Sigmoid colon (tissue), 7 donors: Measurements from ENCODE around the gene DHDH. TPM values are rescaled to one million over a fixed set of nuclear protein-coding genes. Genes with fewer than 3 reads are reported as not detected.

Source experiments
- DNase-seq: peaks from one replicate; pipeline ENCODE4 v3.0.0-alpha.2; 2019
- H3K27ac ChIP-seq, 4 donors: fragments of 200-600 bp; sonication (generic); one replicate each; pipeline ENCODE4 v1.5.1; 2016 to 2019; ENCODE audit warnings: mild to moderate bottlenecking in 1 of 4
- H3K27me3 ChIP-seq, 3 donors: fragments of 200-600 bp; sonication (generic); one replicate each; pipeline ENCODE4 v1.5.1; 2019; ENCODE audit warnings: mild to moderate bottlenecking in 1 of 3
- H3K36me3 ChIP-seq, 4 donors: fragments of 200-600 bp; sonication (generic); one replicate each; pipeline ENCODE4 v1.5.1; 2016 to 2019
- H3K4me1 ChIP-seq, 4 donors: fragments of 200-600 bp; sonication (generic); one replicate each; pipeline ENCODE4 v1.5.1; 2017 to 2019
- H3K4me3 ChIP-seq, 4 donors: fragments of 200-600 bp; sonication (generic); one replicate each; pipeline ENCODE4 v1.5.1; 2017 to 2019; ENCODE audit warnings: mild to moderate bottlenecking in 2 of 4, moderate library complexity in 1 of 4
- H3K9me3 ChIP-seq, 4 donors: fragments of 200-600 bp in 3 of 4; sonication (generic) in 3 of 4; one replicate each; pipeline versions ENCODE4 v1.5.1 to v1.6.1; 2013 to 2019
- CTCF ChIP-seq, 4 experiments: fragments of 450-650 bp in 3 of 4; fragments of 200-600 bp in 1 of 4; IDR thresholded peaks; one replicate each; pipeline ENCODE4 v1.5.1; 2016 to 2019; ENCODE audit warnings: antibody characterized with exemption in 4 of 4, mild to moderate bottlenecking in 3 of 4, moderate library complexity in 2 of 4
- EP300 ChIP-seq, 4 donors: sonication (generic); formaldehyde crosslinking; IDR thresholded peaks; one replicate each; pipeline ENCODE4 v1.6.1; 2017; ENCODE audit warnings: antibody characterized with exemption in 4 of 4
- POLR2A ChIP-seq, 2 donors: fragments of 450-650 bp; IDR thresholded peaks; one replicate each; pipeline ENCODE4 v1.6.1; 2016; ENCODE audit warnings: antibody characterized with exemption in 2 of 2, mild to moderate bottlenecking in 2 of 2, moderate library complexity in 2 of 2
- POLR2AphosphoS5 ChIP-seq, 4 donors: sonication (generic); formaldehyde crosslinking; IDR thresholded peaks; one replicate each; pipeline ENCODE4 v1.6.1; 2017; ENCODE audit warnings: antibody characterized with exemption in 4 of 4
- WGBS, 2 donors: extraction: QIAGEN DNeasy Blood & Tissue Kit; methylation state at CpG; one replicate each; pipeline ENCODE4 v1.1.7; 2013; 5-methylcytosine and 5-hydroxymethylcytosine counted together
- intact Hi-C: fragments of 100-400 bp; cut with DNase I; formaldehyde crosslinking; loops from one replicate; pipeline ENCODE4 v1.15.1; 2023
- polyA plus RNA-seq, 3 donors: library from polyadenylated mRNA; stranded (reverse); fragments of 200-250 nt; gene quantifications; one replicate each; pipeline ENCODE4 v1.2.3, GENCODE V29; 2013
- total RNA-seq, 4 donors: library from RNA; depleted of rRNA; stranded (reverse); fragments of >200 nt; gene quantifications; one replicate each; pipeline ENCODE4 v1.1.0, GENCODE V29; 2016
- donor health status: healthy with polysubstance abuse.
- donor health status: Bipolar disorder and iron deficiency.
- donor health status: healthy.

Gene DHDH
- total and polyA plus RNA-seq, 7 donors: 0.16 TPM; not detected in 6

- 87 to 92% methylated on average over 17 of the region's 17 CpGs for WGBS, 2 donors
- intact Hi-C loops: loop anchor here (5.0 kb wide), 1 partner anchor 158 kb away; no protein-coding TSS in a partner anchor
- no peaks in the 10 kb centered on the region for H3K9me3 ChIP-seq
- no peak for DNase-seq
- no peak overlapping the region for H3K4me3 ChIP-seq
- H3K27ac ChIP-seq: peak overlapping the region in 2 of 4 donors; percentile 2 to 16
- H3K4me1 ChIP-seq: peaks cover 0 to 36% (median 32%) of the 10 kb centered on the region in 4 donors
- H3K36me3 ChIP-seq: peaks cover 4 to 39% (median 13%) of the 10 kb centered on the region in 4 donors
- no peaks in the 10 kb centered on the region for H3K27me3 ChIP-seq
- no peak for TF ChIP-seq EP300 (IDR thresholded peaks at IDR 0.05)
- no peak for TF ChIP-seq CTCF (IDR thresholded peaks at IDR 0.05)
- no peak for TF ChIP-seq POLR2A (IDR thresholded peaks at IDR 0.05)
- no peak for TF ChIP-seq POLR2AphosphoS5 (IDR thresholded peaks at IDR 0.05)
Measured at GRCh38 chr19:48989701-48990291, 56.3 kb downstream of the DHDH start.

- Histone ChIP-seq H3K4me3 (no peak overlapping the region), H3K9me3 (no peaks in the 10 kb centered on the region), H3K4me1 (peaks cover 0 to 42% (median 37%) of the 10 kb centered on the region in 4 donors), H3K27ac (peak overlapping the region in 1 of 4 donors; percentile 16), H3K36me3 (peaks cover 0 to 33% (median 10%) of the 10 kb centered on the region in 4 donors), H3K27me3 (no peaks in the 10 kb centered on the region)
- 81 to 88% methylated on average over 4 of the region's 4 CpGs for WGBS, 2 donors
- TF ChIP-seq POLR2A (IDR thresholded peaks at IDR 0.05): no peak
- TF ChIP-seq POLR2AphosphoS5 (IDR thresholded peaks at IDR 0.05): no peak
- no peak for TF ChIP-seq CTCF (IDR thresholded peaks at IDR 0.05)
- no peak for TF ChIP-seq EP300 (IDR thresholded peaks at IDR 0.05)
- intact Hi-C loops: loop anchor here (5.0 kb wide), 1 partner anchor 157 kb away; no protein-coding TSS in a partner anchor
- DNase-seq: no peak
Measured at GRCh38 chr19:48990400-48990799, 56.9 kb downstream of the DHDH start.

GRCh38 chr19:48991011-48991609 lies 57.6 kb downstream of the DHDH start:
- intact Hi-C loops: loop anchor here (5.0 kb wide), 1 partner anchor 156 kb away; no protein-coding TSS in a partner anchor

GRCh38 chr19:48991873-48992580 lies 58.5 kb downstream of the DHDH start:
- peak; percentile 88 for DNase-seq
- intact Hi-C loops: loop anchor here (5.0 kb wide), 1 partner anchor 155 kb away; no protein-coding TSS in a partner anchor
- 19 to 40% methylated on average over 8 of the region's 8 CpGs for WGBS, 2 donors
- H3K4me1 ChIP-seq: peaks cover 0 to 42% (median 37%) of the 10 kb centered on the region in 4 donors
- peak overlapping the region; percentile 58 to 76 (median 67) for H3K4me3 ChIP-seq
- no peaks in the 10 kb centered on the region for H3K27me3 ChIP-seq
- peaks cover 0 to 25% (median 6%) of the 10 kb centered on the region in 4 donors for H3K36me3 ChIP-seq
- peak overlapping the region; percentile 88 to 97 (median 90) for H3K27ac ChIP-seq
- TF ChIP-seq POLR2AphosphoS5 (IDR thresholded peaks at IDR 0.05) (peak; percentile 71 to 88 (median 81)), CTCF (IDR thresholded peaks at IDR 0.05) (no peak), EP300 (IDR thresholded peaks at IDR 0.05) (no peak), POLR2A (IDR thresholded peaks at IDR 0.05) (peak; percentile 29 to 58)
- no peaks in the 10 kb centered on the region for H3K9me3 ChIP-seq

More at GRCh38 chr19:48991011-48991609, 57.6 kb downstream of the DHDH start:
- H3K36me3 ChIP-seq: peaks cover 0 to 26% (median 8%) of the 10 kb centered on the region in 4 donors
- H3K4me1 ChIP-seq: peaks cover 0 to 42% (median 37%) of the 10 kb centered on the region in 4 donors
- no peaks in the 10 kb centered on the region for H3K9me3 ChIP-seq
- peak overlapping the region in 2 of 4 donors; percentile 58 to 61 for H3K4me3 ChIP-seq
- no peaks in the 10 kb centered on the region for H3K27me3 ChIP-seq
- peak; percentile 67 for DNase-seq
- 91% methylated on average over 22 of the region's 22 CpGs for WGBS, 2 donors
- TF ChIP-seq CTCF (IDR thresholded peaks at IDR 0.05) (no peak), EP300 (IDR thresholded peaks at IDR 0.05) (no peak), POLR2AphosphoS5 (IDR thresholded peaks at IDR 0.05) (no peak), POLR2A (IDR thresholded peaks at IDR 0.05) (no peak)
- H3K27ac ChIP-seq: peak overlapping the region in 3 of 4 donors; percentile 88 to 97 (median 88)
